HepG2 (cell line): ENCODE data around the gene AOX1. TPM values are rescaled to one million over a fixed set of nuclear protein-coding genes. Genes with fewer than 3 reads are reported as not detected.

Experiments used
- ATAC-seq: fragments of 200-7000 bp; cut with Tn5 transposase; 3 replicates; pipeline ENCODE4 v1.9.1; 2020; ENCODE audit warnings: mild to moderate bottlenecking, moderate library complexity
- BruUV-seq: library from RNA; stranded (reverse); fragments of 400-500 nt; replicated peaks from 2 replicates; lab custom pipeline; 2021; lab: Mats Ljungman, UMichigan
- CTCF ChIA-PET: fragments of 300-600 bp; formaldehyde crosslinking; extraction: SDS; loops from one replicate; lab custom pipeline; 2021; ENCODE audit warnings: low total read pairs, inconsistent platforms, low intra/inter-chr PET ratio; lab: Yijun Ruan, JAX
- POLR2A ChIA-PET: fragments of 350-600 bp; sonication (Branson Sonifier 250); formaldehyde crosslinking; loops from one replicate; lab custom pipeline; 2020; ENCODE audit warnings: antibody characterized with exemption, inconsistent platforms; lab: Yijun Ruan, JAX
- DNase-seq: peaks from one replicate; pipeline ENCODE4 v3.0.0-alpha.2; 2015; ENCODE audit warnings: low spot score
- FAIRE-seq: peaks from 3 replicates; lab custom pipeline; 2011; peaks lifted over from hg19 to GRCh38; lab: Jason Lieb, UNC
- H2AFZ ChIP-seq: one replicate; pipeline ENCODE4 v1.6.1; 2011; ENCODE audit warnings: low read length, inconsistent platforms
- H3K27ac ChIP-seq: fragments of 300-600 bp; 3 replicates; pipeline ENCODE4 v1.8.0; 2011; ENCODE audit warnings: mixed run types, mild to moderate bottlenecking, mixed read lengths, low read length, inconsistent platforms; ENCODE audit not compliant: insufficient read depth; ENCODE audit errors: extremely low read length
- H3K27me3 ChIP-seq, 2 experiments: fragments of 200-600 bp in 1 of 2; 2 replicates in 1 of 2; 3 replicates in 1 of 2; pipeline versions ENCODE4 v1.6.0 to v1.8.0; 2011; ENCODE audit warnings: low read length in 2 of 2, mild to moderate bottlenecking in 2 of 2, moderate library complexity in 2 of 2, inconsistent platforms in 1 of 2; ENCODE audit not compliant: insufficient read depth in 2 of 2, control insufficient read depth in 1 of 2
- H3K36me3 ChIP-seq, 2 experiments: fragments of 200-600 bp in 1 of 2; replicated peaks in 1 of 2; 2 replicates in 1 of 2; 3 replicates in 1 of 2; pipeline versions ENCODE4 v1.5.1 to v1.8.0; 2011; ENCODE audit warnings: low read length in 2 of 2, inconsistent platforms in 1 of 2; ENCODE audit not compliant: insufficient read depth in 2 of 2, control insufficient read depth in 1 of 2
- H3K4me1 ChIP-seq: 2 replicates; pipeline ENCODE4 v1.5.1; 2012; ENCODE audit warnings: low read length, inconsistent platforms; ENCODE audit not compliant: insufficient read depth
- H3K4me2 ChIP-seq: 2 replicates; pipeline ENCODE4 v1.6.0; 2011; ENCODE audit warnings: low read depth, low read length, inconsistent platforms
- H3K4me3 ChIP-seq, 3 experiments: fragments of 200-600 bp in 1 of 3; sonication (generic), shearing (Covaris generic) in 1 of 3; replicated peaks in 1 of 3; 2 replicates each; pipeline ENCODE4 v1.5.1; 2011 to 2016; ENCODE audit warnings: low read length in 3 of 3, inconsistent platforms in 2 of 3, low read depth in 2 of 3, mild to moderate bottlenecking in 2 of 3, control low read depth in 1 of 3, mixed read lengths in 1 of 3; ENCODE audit not compliant: insufficient read depth in 1 of 3
- H3K79me2 ChIP-seq: one replicate; pipeline ENCODE4 v1.6.1; 2011; ENCODE audit warnings: low read length, inconsistent platforms; ENCODE audit not compliant: insufficient read depth
- H3K9ac ChIP-seq: 2 replicates; pipeline ENCODE4 v1.6.0; 2011; ENCODE audit warnings: mild to moderate bottlenecking, low read depth, low read length, inconsistent platforms; ENCODE audit not compliant: insufficient read depth
- H3K9me3 ChIP-seq: 2 replicates; pipeline ENCODE4 v1.5.1; 2012; ENCODE audit warnings: mild to moderate bottlenecking, low read length
- H4K20me1 ChIP-seq: 2 replicates; pipeline ENCODE4 v1.6.0; 2011; ENCODE audit warnings: inconsistent platforms, mild to moderate bottlenecking, low read length, moderate library complexity; ENCODE audit not compliant: insufficient read depth
- CHD4 ChIP-seq: fragments of 200-600 bp; sonication (generic); IDR thresholded peaks from 2 replicates; pipeline ENCODE4 v1.7.0; 2017; ENCODE audit warnings: mild to moderate bottlenecking, low read length, borderline replicate concordance
- E2F2 ChIP-seq: sonication (generic); formaldehyde crosslinking; IDR thresholded peaks from 2 replicates; pipeline ENCODE4 v1.4.0; 2020; ENCODE audit warnings: missing genetic modification reagents, borderline replicate concordance
- ELF1 ChIP-seq: sonication (generic); formaldehyde crosslinking; IDR thresholded peaks from 2 replicates; pipeline ENCODE4 v1.4.0; 2020; ENCODE audit warnings: missing genetic modification reagents
- ETV6 ChIP-seq: sonication (generic); formaldehyde crosslinking; conservative IDR thresholded peaks from 2 replicates; pipeline ENCODE4 v1.4.0; 2020; ENCODE audit warnings: missing genetic modification reagents
- MBNL3 ChIP-seq: fragments of 250-450 bp; sonication (Bioruptor Pico); conservative IDR thresholded peaks from 2 replicates; pipeline ENCODE4 v1.8.0; 2022; ENCODE audit warnings: mild to moderate bottlenecking, inconsistent platforms
- NR1H2 ChIP-seq: sonication (generic); formaldehyde crosslinking; IDR thresholded peaks from 2 replicates; pipeline ENCODE4 v1.8.1; 2022; ENCODE audit warnings: low read depth, missing genetic modification reagents, borderline replicate concordance
- SRF ChIP-seq: IDR thresholded peaks from 2 replicates; pipeline ENCODE4 v1.6.1; 2011; ENCODE audit warnings: mild to moderate bottlenecking, low read depth, low read length, moderate library complexity
- ZFYVE20 ChIP-seq: sonication (generic); formaldehyde crosslinking; IDR thresholded peaks from 2 replicates; pipeline ENCODE4 v1.8.0; 2023; ENCODE audit warnings: low read depth, mild to moderate bottlenecking, moderate library complexity, missing genetic modification reagents, borderline replicate concordance
- ZNF580 ChIP-seq: IDR thresholded peaks from 2 replicates; pipeline ENCODE4 v1.6.1; 2016; ENCODE audit warnings: low read depth, borderline replicate concordance
- ZZZ3 ChIP-seq: sonication (generic); formaldehyde crosslinking; IDR thresholded peaks from 2 replicates; pipeline ENCODE4 v1.4.0; 2020; ENCODE audit warnings: missing genetic modification reagents, mild to moderate bottlenecking, borderline replicate concordance
- WGBS: methylation state at CpG from one replicate; pipeline ENCODE4 v1.1.6; 2017; ENCODE audit warnings: low lambda C conversion rate; 5-methylcytosine and 5-hydroxymethylcytosine counted together
- in situ Hi-C: cut with HindIII; loops from 2 replicates; pipeline ENCODE4 v1.10.0; 2017; ENCODE audit warnings: low pct_unique_long_range_greater_than_20kb; ENCODE audit not compliant: extremely low pct_ligation_motif_present
- intact Hi-C: fragments of 100-400 bp; cut with micrococcal nuclease; formaldehyde crosslinking; loops from one replicate; pipeline ENCODE4 v1.10.0; 2022; ENCODE audit not compliant: unreplicated experiment
- polyA plus RNA-seq, 8 experiments: library from polyadenylated mRNA; depleted of rRNA in 3 of 8; stranded (reverse) in 7 of 8; unstranded in 1 of 8; fragments of >200 nt; fragmentation: Illumina TruSeq in 4 of 8; extraction: Trizol in 4 of 8; gene quantifications; 2 replicates each; pipeline versions ENCODE4 v1.2.1 to v1.2.3, GENCODE V29; 2011 to 2016; ENCODE audit warnings: low read depth in 4 of 8, missing spikeins in 1 of 8, mixed read lengths in 1 of 8; ENCODE audit not compliant: insufficient read depth in 1 of 8
- total RNA-seq, 5 experiments: library from RNA; depleted of rRNA; stranded (reverse); fragments of >200 nt; fragmentation: Illumina TruSeq; extraction: Trizol; gene quantifications; 2 replicates each; pipeline ENCODE4 v1.2.3, GENCODE V29; 2016; ENCODE audit warnings: low read depth in 1 of 5

The AOX1 gene
- total and polyA plus RNA-seq, 2 of the 13 experiments (the other 11 are each of a cell fraction or from before 2014, with no cell fraction given), result 9.2 to 18.0 TPM

GRCh38 chr2:200655918-200656580 lies 70.2 kb downstream of the AOX1 start:
- Histone ChIP-seq H3K4me2 (no peak overlapping the region), H3K4me1 (peaks cover 10% of the 10 kb centered on the region), H3K9me3 (no peaks in the 10 kb centered on the region), H3K27me3 (no peaks in the 10 kb centered on the region), H3K27ac (no peak overlapping the region), H4K20me1 (no peaks in the 10 kb centered on the region), H3K9ac (no peak overlapping the region), H3K36me3 (no peaks in the 10 kb centered on the region), H3K79me2 (no peaks in the 10 kb centered on the region), H3K4me3 (no peak overlapping the region), H2AFZ (no peak overlapping the region)
- POLR2A ChIA-PET, result interaction anchor here (1.4 kb wide), 1 partner anchor 70 kb away, joined by 5 read pairs; the partner anchor contains the start of gene AOX1
- in situ Hi-C loops (loop anchor here (5.0 kb wide), 1 partner anchor 69 kb away; the partner anchor contains the start of gene AOX1), intact Hi-C loops (no loop called here)
- TF ChIP-seq ETV6 (CRISPR knock-in tag), result no peak
- no peak for TF ChIP-seq ZZZ3 (CRISPR knock-in tag)
- TF ChIP-seq E2F2 (CRISPR knock-in tag), result no peak
- TF ChIP-seq NR1H2 (CRISPR knock-in tag), result no peak
- no peak for TF ChIP-seq ZNF580
- TF ChIP-seq ELF1, result no peak
- TF ChIP-seq CHD4, result no peak
- no peak for TF ChIP-seq MBNL3
- TF ChIP-seq SRF, result no peak
- TF ChIP-seq ZFYVE20, result no peak
- no TSS peak for BruUV-seq
- ATAC-seq, result no peak
- WGBS, result 93% methylated on average over 3 of the region's 3 CpGs
- DNase-seq, result no peak
- no peak for FAIRE-seq
- CTCF ChIA-PET, result no interaction called here
